A549 (cell line): ENCODE measurements around the gene GAS7. TPM values are rescaled to one million over a fixed set of nuclear protein-coding genes. Genes with fewer than 3 reads are reported as not detected.

Experiments used
- ATAC-seq, 2 experiments: fragments of 200-7000 bp in 1 of 2; fragments of >200 bp in 1 of 2; cut with Nextera tagmentation in 1 of 2; cut with Tn5 transposase in 1 of 2; 3 replicates each; pipeline versions ENCODE4 v1.8.0 to v1.9.1; 2018 to 2020; ENCODE audit warnings: mild to moderate bottlenecking in 1 of 2, moderate library complexity in 1 of 2
- CTCF ChIA-PET: fragments of 300-600 bp; sonication (Branson Sonifier 250); formaldehyde crosslinking; extraction: SDS; loops from one replicate; lab custom pipeline; 2021; ENCODE audit warnings: antibody characterized with exemption, inconsistent platforms; lab: Yijun Ruan, JAX
- POLR2A ChIA-PET: fragments of 350-600 bp; formaldehyde crosslinking; extraction: SDS; loops from one replicate; lab custom pipeline; 2021; ENCODE audit warnings: antibody characterized with exemption, inconsistent platforms; lab: Yijun Ruan, JAX
- DNase-seq, 2 experiments: peaks; one replicate each; pipeline versions ENCODE4 v3.0.0 to v3.0.0-alpha.2; 2011 to 2016; ENCODE audit warnings: low read depth in 1 of 2, low spot score in 1 of 2
- FAIRE-seq: peaks from 2 replicates; lab custom pipeline; 2011; peaks lifted over from hg19 to GRCh38; lab: Jason Lieb, UNC
- H3K27ac ChIP-seq, 2 experiments: fragments of >200 bp; sonication (Bioruptor Twin); formaldehyde crosslinking; 3 replicates each; pipeline ENCODE4 v1.5.1; 2016 to 2017
- H3K4me1 ChIP-seq: fragments of >200 bp; sonication (Bioruptor Twin); formaldehyde crosslinking; 3 replicates; pipeline ENCODE4 v1.6.1; 2016
- H3K4me2 ChIP-seq: fragments of >200 bp; sonication (Bioruptor Twin); formaldehyde crosslinking; 3 replicates; pipeline ENCODE4 v1.6.1; 2016
- H3K4me3 ChIP-seq: fragments of >200 bp; sonication (Bioruptor Twin); formaldehyde crosslinking; 3 replicates; pipeline ENCODE4 v1.5.1; 2016
- H3K9me3 ChIP-seq: fragments of >200 bp; sonication (Bioruptor Twin); formaldehyde crosslinking; 3 replicates; pipeline ENCODE4 v1.6.1; 2016
- CBX2 ChIP-seq: fragments of 200-600 bp; sonication (generic); IDR thresholded peaks from 2 replicates; pipeline ENCODE4 v1.6.1; 2016; ENCODE audit warnings: low read depth, mild to moderate bottlenecking, borderline replicate concordance
- CBX8 ChIP-seq: fragments of 200-600 bp; sonication (generic); IDR thresholded peaks from 2 replicates; pipeline ENCODE4 v1.6.1; 2016
- EHMT2 ChIP-seq: fragments of 200-600 bp; sonication (generic); IDR thresholded peaks from 2 replicates; pipeline ENCODE4 v1.6.1; 2016; ENCODE audit warnings: antibody characterized with exemption, low read depth, mild to moderate bottlenecking, moderate library complexity
- ELK1 ChIP-seq: fragments of 150-350 bp; IDR thresholded peaks from 2 replicates; pipeline ENCODE4 v1.6.1; 2014; ENCODE audit warnings: low read depth, mild to moderate bottlenecking, low read length
- FOSL2 ChIP-seq, 2 experiments: fragments of 450-650 bp in 1 of 2; fragments of >200 bp in 1 of 2; sonication (Bioruptor Twin) in 1 of 2; formaldehyde crosslinking; IDR thresholded peaks; 2 replicates each; pipeline versions ENCODE4 v1.5.0 to v1.6.1; 2016 to 2020; ENCODE audit warnings: mild to moderate bottlenecking in 1 of 2, moderate library complexity in 1 of 2
- GATA3 ChIP-seq: IDR thresholded peaks from 2 replicates; pipeline ENCODE4 v1.6.1; 2012; ENCODE audit warnings: borderline replicate concordance
- HDAC2 ChIP-seq: fragments of 200-600 bp; sonication (generic); IDR thresholded peaks from 2 replicates; pipeline ENCODE4 v1.6.1; 2016
- HEYL ChIP-seq: fragments of 250-450 bp; sonication (Bioruptor Pico); IDR thresholded peaks from 2 replicates; pipeline ENCODE4 v1.8.0; 2021; ENCODE audit warnings: mild to moderate bottlenecking, moderate library complexity
- HOXB13 ChIP-seq: fragments of 250-450 bp; sonication (Bioruptor Pico); IDR thresholded peaks from 2 replicates; pipeline ENCODE4 v1.5.0; 2020; ENCODE audit warnings: low read depth, mild to moderate bottlenecking, moderate library complexity
- JUN ChIP-seq, 2 experiments: fragments of >200 bp; sonication (Bioruptor Twin); formaldehyde crosslinking; IDR thresholded peaks; 2 replicates in 1 of 2; 3 replicates in 1 of 2; pipeline ENCODE4 v1.6.1; 2016 to 2017
- KDM1A ChIP-seq: fragments of 200-600 bp; sonication (generic); IDR thresholded peaks from 2 replicates; pipeline ENCODE4 v1.6.1; 2016; ENCODE audit warnings: low read depth, mild to moderate bottlenecking
- MAFK ChIP-seq: fragments of 450-650 bp; IDR thresholded peaks from 2 replicates; pipeline ENCODE4 v1.6.1; 2014; ENCODE audit not compliant: partially characterized antibody
- NPAS2 ChIP-seq: fragments of 250-450 bp; sonication (Bioruptor Pico); IDR thresholded peaks from 2 replicates; pipeline ENCODE4 v1.8.0; 2022; ENCODE audit warnings: mild to moderate bottlenecking, moderate library complexity, borderline replicate concordance
- PHF8 ChIP-seq: fragments of 200-600 bp; sonication (generic); IDR thresholded peaks from 2 replicates; pipeline ENCODE4 v1.6.1; 2016; ENCODE audit warnings: low read depth, mild to moderate bottlenecking, antibody characterized with exemption, moderate library complexity, borderline replicate concordance
- POLR2A ChIP-seq: IDR thresholded peaks from 2 replicates; pipeline ENCODE4 v1.6.1; 2012; ENCODE audit warnings: mild to moderate bottlenecking, low read length
- POLR2AphosphoS2 ChIP-seq: conservative IDR thresholded peaks from 2 replicates; pipeline ENCODE4 v1.6.1; 2012; ENCODE audit warnings: low read length, improper control_type of control experiment, inconsistent platforms
- SMC3 ChIP-seq: fragments of >200 bp; sonication (Bioruptor Twin); formaldehyde crosslinking; IDR thresholded peaks from 3 replicates; pipeline ENCODE4 v1.6.1; 2018; ENCODE audit warnings: inconsistent platforms
- TP53 ChIP-seq: fragments of 250-450 bp; sonication (Bioruptor Pico); IDR thresholded peaks from 2 replicates; pipeline ENCODE4 v1.5.0; 2021; ENCODE audit warnings: mild to moderate bottlenecking, moderate library complexity
- WGBS: methylation state at CpG from one replicate; pipeline ENCODE4 v1.1.6; 2017; ENCODE audit errors: missing lambda C conversion rate; 5-methylcytosine and 5-hydroxymethylcytosine counted together
- polyA plus RNA-seq, 4 experiments: library from polyadenylated mRNA; depleted of rRNA in 3 of 4; stranded (reverse); fragments of >200 nt; fragmentation: RNase III in 1 of 4; extraction: RNeasy Plus Mini Kit Qiagen cat#74134 plus additional on column Dnase treatment in 1 of 4; gene quantifications; 2 replicates in 3 of 4; 3 replicates in 1 of 4; pipeline ENCODE4 v1.2.3, GENCODE V29; 2011 to 2017
- TF ChIP-seq, protein P1 (sequence below): fragments of 250-450 bp; sonication (Bioruptor Pico); IDR thresholded peaks from 2 replicates; pipeline ENCODE4 v1.5.0; 2020; ENCODE audit warnings: low read depth, mild to moderate bottlenecking, moderate library complexity
- TF ChIP-seq, protein P2 (sequence below): IDR thresholded peaks from 2 replicates; pipeline ENCODE4 v1.6.1; 2012
- TF ChIP-seq, protein P3 (sequence below): fragments of >200 bp; sonication (Bioruptor Twin); formaldehyde crosslinking; IDR thresholded peaks from 3 replicates; pipeline ENCODE4 v1.5.1; 2016

Gene GAS7
- polyA plus RNA-seq, 2 of the 4 experiments (the other 2 are of a cell fraction): 1.3 to 1.5 TPM

DNA sequence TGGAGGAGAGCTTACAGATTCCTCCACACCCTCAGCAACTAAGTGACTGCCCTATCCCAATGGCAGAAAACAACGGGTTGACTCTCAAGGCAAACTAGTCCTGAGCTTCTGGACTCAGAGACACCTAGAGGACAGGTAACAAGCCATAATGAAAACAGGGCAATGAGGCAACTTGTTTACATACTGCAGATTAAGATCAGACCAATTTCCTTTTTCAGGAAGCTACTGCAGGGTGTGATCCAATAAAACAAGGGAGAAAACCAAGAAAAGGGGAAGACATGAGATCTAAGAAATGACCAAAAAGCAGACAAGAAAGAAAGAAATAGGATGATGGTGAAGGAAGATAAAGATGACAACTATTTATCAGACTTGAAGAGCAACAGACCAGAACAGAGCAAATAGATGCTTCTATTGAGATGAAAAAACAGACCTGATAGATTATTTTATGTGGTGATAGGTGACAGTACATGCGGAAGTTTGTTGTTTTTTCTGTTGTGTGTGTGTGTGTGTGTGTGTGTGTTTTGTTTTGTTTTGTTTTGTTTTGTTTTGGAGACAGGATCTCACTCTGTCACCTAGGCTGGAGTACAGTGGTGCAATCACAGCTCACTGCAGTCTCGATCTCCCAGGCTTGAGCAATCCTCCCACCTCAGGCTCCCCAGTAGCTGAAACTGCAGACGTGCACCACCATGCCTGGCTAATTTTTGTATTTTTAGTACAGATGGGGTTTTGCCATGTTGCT is 120.7 kb downstream of the GAS7 start:
- WGBS: 24% methylated on average over 4 of the region's 4 CpGs
- ATAC-seq: no peak
- no peak for DNase-seq
- Histone ChIP-seq H3K27ac (no peak overlapping the region), H3K9me3 (peaks cover 12% of the 10 kb centered on the region; the same call in 2 of the 3 replicates), H3K4me1 (no peaks in the 10 kb centered on the region), H3K4me2 (no peak overlapping the region), H3K4me3 (no peak overlapping the region)
- ChIA-PET CTCF (interaction anchor here (0.6 to 0.8 kb wide), 2 partner anchors 35 to 376 kb away, joined by 3 read pairs; no protein-coding TSS in a partner anchor), POLR2A (no interaction called here)
- no peak for TF ChIP-seq HOXB13 (CRISPR knock-in tag)
- TF ChIP-seq SMC3: no peak
- TF ChIP-seq POLR2AphosphoS2: no peak
- TF ChIP-seq, protein P1, sequence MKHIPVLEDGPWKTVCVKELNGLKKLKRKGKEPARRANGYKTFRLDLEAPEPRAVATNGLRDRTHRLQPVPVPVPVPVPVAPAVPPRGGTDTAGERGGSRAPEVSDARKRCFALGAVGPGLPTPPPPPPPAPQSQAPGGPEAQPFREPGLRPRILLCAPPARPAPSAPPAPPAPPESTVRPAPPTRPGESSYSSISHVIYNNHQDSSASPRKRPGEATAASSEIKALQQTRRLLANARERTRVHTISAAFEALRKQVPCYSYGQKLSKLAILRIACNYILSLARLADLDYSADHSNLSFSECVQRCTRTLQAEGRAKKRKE (CRISPR knock-in tag): no peak
- TF ChIP-seq FOSL2 (IDR thresholded peaks at IDR 0.05): no peak
- no peak for TF ChIP-seq FOSL2 (CRISPR knock-in tag; IDR thresholded peaks at IDR 0.05)
- no peak for FAIRE-seq

- Histone ChIP-seq H3K27ac (no peak overlapping the region), H3K4me1 (no peaks in the 10 kb centered on the region), H3K4me3 (no peak overlapping the region)
- CTCF ChIA-PET: interaction anchor here (1.7 kb wide), 1 partner anchor 14 kb away, joined by 4 read pairs; no protein-coding TSS in a partner anchor
- 7% methylated on average over 3 of the region's 5 CpGs for WGBS
- DNase-seq (no peak), FAIRE-seq (no peak)
- POLR2A ChIA-PET: no interaction called here
- TF ChIP-seq KDM1A: no peak
- no peak for TF ChIP-seq MAFK
- no peak for TF ChIP-seq POLR2AphosphoS2
- TF ChIP-seq, all 56 proteins: peak for 0
- no peak for ATAC-seq
- H3K9me3 ChIP-seq: peaks cover 11% of the 10 kb centered on the region; the same call in 2 of the 3 replicates
- H3K4me2 ChIP-seq: no peak overlapping the region
Observed at GRCh38 chr17:10075919-10076318, 122.5 kb downstream of the GAS7 start.

- Histone ChIP-seq H3K4me3 (no peak overlapping the region), H3K9me3 (peaks cover 11% of the 10 kb centered on the region; the same call in 2 of the 3 replicates), H3K4me1 (no peaks in the 10 kb centered on the region), H3K4me2 (no peak overlapping the region), H3K27ac (no peak overlapping the region)
- FAIRE-seq: no peak
- 19% methylated on average over 6 of the region's 6 CpGs for WGBS
- no peak for TF ChIP-seq HOXB13 (CRISPR knock-in tag)
- TF ChIP-seq EHMT2: no peak
- TF ChIP-seq HDAC2: no peak
- TF ChIP-seq SMC3: no peak
- TF ChIP-seq GATA3: no peak
- no peak for TF ChIP-seq POLR2A
- TF ChIP-seq JUN (IDR thresholded peaks at IDR 0.05): no peak
- no peak for TF ChIP-seq PHF8
- no peak for TF ChIP-seq CBX2
- ATAC-seq: no peak
- ChIA-PET CTCF (interaction anchor here (1.1 to 1.2 kb wide), 2 partner anchors 9 to 12 kb away, joined by 3 read pairs; no protein-coding TSS in a partner anchor), POLR2A (no interaction called here)
- no peak for DNase-seq
Observed at GRCh38 chr17:10073941-10074340, 124.5 kb downstream of the GAS7 start.

DNA sequence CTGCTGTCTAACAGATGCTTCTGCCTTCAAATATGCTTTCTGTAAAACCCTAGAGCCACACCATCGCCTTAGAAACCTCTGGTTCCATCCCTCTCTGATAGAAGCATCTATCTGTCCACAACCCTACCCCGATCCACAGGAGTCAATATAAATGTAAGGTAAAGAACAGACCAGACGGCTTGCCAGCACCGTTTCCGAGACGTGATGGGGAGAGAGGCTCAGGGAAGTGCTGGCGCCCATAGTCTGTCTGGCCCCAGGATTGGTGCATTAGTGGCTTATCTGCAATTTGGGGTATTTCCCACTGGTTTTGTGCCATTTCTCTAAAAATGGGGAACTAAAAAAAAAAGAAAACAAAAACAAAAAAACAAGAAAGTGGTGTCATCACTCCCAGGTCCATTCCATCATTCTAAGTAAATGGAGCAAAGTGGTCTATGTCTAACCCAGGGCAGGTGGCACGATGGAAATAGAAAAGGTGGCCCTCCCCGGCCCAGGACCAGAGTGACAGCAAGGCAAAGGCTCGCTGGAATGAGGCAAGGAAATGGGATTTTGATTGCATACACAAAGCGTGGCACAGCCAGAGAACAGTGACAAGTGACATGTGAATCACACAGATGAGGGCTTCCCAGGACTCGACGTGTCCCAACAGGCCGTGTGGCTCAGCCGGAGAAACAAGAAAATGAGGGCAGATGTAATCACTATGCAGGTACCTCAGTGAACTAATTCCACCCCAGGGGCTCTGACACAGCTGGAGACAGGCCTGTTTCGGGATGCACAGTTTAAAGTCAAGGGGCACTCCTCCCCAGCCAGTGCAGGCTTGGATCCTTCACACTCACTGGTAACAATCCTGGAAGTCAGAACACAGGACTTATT is 125.6 kb downstream of the GAS7 start:
- CTCF ChIA-PET: interaction anchor here (1.1 to 1.2 kb wide), 2 partner anchors 8 to 10 kb away, joined by 3 read pairs; no protein-coding TSS in a partner anchor
- H3K27ac ChIP-seq: no peak overlapping the region
- 28% methylated on average over 16 of the region's 16 CpGs for WGBS
- DNase-seq (no peak), FAIRE-seq (no peak), ATAC-seq (peak in 1 of 2 experiments; percentile 38; a peak in 2 of 6 replicates)
- no peak overlapping the region for H3K4me3 ChIP-seq
- no peak overlapping the region for H3K4me2 ChIP-seq
- no peaks in the 10 kb centered on the region for H3K4me1 ChIP-seq
- peaks cover 10% of the 10 kb centered on the region; the same call in 2 of the 3 replicates for H3K9me3 ChIP-seq
- POLR2A ChIA-PET: no interaction called here
- no peak for TF ChIP-seq TP53 (CRISPR knock-in tag)
- no peak for TF ChIP-seq ELK1
- no peak for TF ChIP-seq PHF8
- TF ChIP-seq MAFK: no peak
- TF ChIP-seq CBX8: no peak
- no peak for TF ChIP-seq GATA3
- no peak for TF ChIP-seq HEYL (CRISPR knock-in tag)
- no peak for TF ChIP-seq NPAS2 (CRISPR knock-in tag)
- TF ChIP-seq, protein P2, sequence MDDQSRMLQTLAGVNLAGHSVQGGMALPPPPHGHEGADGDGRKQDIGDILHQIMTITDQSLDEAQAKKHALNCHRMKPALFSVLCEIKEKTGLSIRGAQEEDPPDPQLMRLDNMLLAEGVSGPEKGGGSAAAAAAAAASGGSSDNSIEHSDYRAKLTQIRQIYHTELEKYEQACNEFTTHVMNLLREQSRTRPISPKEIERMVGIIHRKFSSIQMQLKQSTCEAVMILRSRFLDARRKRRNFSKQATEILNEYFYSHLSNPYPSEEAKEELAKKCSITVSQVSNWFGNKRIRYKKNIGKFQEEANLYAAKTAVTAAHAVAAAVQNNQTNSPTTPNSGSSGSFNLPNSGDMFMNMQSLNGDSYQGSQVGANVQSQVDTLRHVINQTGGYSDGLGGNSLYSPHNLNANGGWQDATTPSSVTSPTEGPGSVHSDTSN: no peak
- TF ChIP-seq, protein P3, sequence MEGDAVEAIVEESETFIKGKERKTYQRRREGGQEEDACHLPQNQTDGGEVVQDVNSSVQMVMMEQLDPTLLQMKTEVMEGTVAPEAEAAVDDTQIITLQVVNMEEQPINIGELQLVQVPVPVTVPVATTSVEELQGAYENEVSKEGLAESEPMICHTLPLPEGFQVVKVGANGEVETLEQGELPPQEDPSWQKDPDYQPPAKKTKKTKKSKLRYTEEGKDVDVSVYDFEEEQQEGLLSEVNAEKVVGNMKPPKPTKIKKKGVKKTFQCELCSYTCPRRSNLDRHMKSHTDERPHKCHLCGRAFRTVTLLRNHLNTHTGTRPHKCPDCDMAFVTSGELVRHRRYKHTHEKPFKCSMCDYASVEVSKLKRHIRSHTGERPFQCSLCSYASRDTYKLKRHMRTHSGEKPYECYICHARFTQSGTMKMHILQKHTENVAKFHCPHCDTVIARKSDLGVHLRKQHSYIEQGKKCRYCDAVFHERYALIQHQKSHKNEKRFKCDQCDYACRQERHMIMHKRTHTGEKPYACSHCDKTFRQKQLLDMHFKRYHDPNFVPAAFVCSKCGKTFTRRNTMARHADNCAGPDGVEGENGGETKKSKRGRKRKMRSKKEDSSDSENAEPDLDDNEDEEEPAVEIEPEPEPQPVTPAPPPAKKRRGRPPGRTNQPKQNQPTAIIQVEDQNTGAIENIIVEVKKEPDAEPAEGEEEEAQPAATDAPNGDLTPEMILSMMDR: no peak
